Measurements from ENCODE around the gene SAP30BP. TPM values are rescaled to one million over a fixed set of nuclear protein-coding genes. Genes with fewer than 3 reads are reported as not detected.

The SAP30BP gene
- total RNA-seq, 2 donors from 2014 or later: 28.5 to 44.6 TPM

DNA sequence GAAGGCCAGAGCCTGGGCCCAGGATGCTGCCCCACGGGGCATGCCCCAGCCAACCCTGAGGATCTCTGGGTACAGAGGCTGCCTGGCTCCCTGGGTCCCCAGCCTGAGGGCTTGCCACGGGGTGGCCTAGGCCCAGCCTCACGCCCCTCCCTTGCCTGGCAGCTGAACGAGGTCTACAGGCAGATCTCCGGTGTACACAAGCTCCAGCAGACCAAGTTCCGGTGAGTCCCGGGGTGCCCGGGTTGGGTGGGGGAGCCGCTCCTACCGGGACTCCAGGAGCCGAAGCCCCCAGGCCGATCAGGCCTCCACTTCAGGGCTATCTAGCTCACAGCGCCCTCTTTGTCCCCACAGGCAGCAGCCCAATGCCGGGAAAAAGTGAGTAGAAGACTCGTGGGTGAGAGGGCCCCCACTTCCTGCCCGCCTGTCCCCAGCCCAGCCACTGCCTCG, 73.5 kb downstream of the SAP30BP start:
- TF ChIP-seq, protein P1, sequence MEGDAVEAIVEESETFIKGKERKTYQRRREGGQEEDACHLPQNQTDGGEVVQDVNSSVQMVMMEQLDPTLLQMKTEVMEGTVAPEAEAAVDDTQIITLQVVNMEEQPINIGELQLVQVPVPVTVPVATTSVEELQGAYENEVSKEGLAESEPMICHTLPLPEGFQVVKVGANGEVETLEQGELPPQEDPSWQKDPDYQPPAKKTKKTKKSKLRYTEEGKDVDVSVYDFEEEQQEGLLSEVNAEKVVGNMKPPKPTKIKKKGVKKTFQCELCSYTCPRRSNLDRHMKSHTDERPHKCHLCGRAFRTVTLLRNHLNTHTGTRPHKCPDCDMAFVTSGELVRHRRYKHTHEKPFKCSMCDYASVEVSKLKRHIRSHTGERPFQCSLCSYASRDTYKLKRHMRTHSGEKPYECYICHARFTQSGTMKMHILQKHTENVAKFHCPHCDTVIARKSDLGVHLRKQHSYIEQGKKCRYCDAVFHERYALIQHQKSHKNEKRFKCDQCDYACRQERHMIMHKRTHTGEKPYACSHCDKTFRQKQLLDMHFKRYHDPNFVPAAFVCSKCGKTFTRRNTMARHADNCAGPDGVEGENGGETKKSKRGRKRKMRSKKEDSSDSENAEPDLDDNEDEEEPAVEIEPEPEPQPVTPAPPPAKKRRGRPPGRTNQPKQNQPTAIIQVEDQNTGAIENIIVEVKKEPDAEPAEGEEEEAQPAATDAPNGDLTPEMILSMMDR (IDR thresholded peaks at IDR 0.05): no peak
- Histone ChIP-seq H3K4me3 (no peak overlapping the region), H3K36me3 (no peaks in the 10 kb centered on the region), H3K4me1 (peaks cover 0 to 6% of the 10 kb centered on the region in 2 donors), H3K9me3 (no peaks in the 10 kb centered on the region), H3K27me3 (no peaks in the 10 kb centered on the region), H3K27ac (no peak overlapping the region)
- DNase-seq (ENCODE audit: low spot score): no peak

DNA sequence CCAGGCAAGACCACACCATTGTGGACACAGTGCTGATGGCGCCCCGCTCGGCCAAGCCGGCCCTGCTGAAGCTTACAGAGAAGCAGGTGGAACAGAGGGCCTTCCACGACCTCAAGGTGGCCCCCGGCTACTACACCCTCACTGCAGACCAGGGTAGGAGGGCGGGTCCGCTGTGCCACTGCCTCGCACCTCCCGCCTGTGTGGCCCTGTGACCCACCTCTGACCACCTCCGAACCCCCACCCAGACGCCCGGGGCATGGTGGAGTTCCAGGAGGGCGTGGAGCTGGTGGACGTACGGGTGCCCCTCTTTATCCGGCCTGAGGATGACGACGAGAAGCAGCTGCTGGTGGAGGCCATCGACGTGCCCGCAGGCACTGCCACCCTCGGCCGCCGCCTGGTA, 75.2 kb downstream of the SAP30BP start:
- Histone ChIP-seq H3K27ac (no peak overlapping the region), H3K9me3 (no peaks in the 10 kb centered on the region), H3K36me3 (no peaks in the 10 kb centered on the region), H3K4me3 (no peak overlapping the region), H3K27me3 (no peaks in the 10 kb centered on the region), H3K4me1 (peaks cover 0 to 8% of the 10 kb centered on the region in 2 donors)
- DNase-seq (ENCODE audit: low spot score): no peak
- TF ChIP-seq, protein P1 (IDR thresholded peaks at IDR 0.05): no peak

DNA sequence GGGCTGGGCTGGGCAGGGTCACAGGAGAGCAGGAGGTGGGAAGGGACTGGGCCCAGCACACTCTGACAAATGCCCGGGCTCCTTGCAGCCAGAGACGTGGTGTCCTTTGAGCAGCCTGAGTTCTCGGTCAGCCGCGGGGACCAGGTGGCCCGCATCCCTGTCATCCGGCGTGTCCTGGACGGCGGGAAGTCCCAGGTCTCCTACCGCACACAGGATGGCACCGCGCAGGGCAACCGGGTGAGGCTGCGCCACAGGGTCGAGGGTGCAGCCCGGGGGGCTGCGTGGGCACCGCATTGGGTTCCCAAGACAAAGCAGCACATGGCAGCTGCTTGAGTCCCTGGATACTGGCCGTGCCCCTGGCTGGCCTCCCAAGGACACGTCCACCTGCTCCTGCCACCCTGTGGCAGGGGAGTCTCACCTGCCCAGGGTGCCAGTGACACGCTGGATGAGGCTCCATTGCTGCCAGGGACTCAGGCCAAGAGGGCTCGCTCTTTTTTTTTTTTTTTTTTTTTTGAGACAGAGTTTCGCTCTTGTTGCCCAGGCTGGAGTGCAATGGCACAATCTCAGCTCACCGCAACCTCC, 76.6 kb downstream of the SAP30BP start:
- Histone ChIP-seq H3K36me3 (no peaks in the 10 kb centered on the region), H3K4me1 (peaks cover 0 to 6% of the 10 kb centered on the region in 2 donors), H3K27me3 (no peaks in the 10 kb centered on the region), H3K9me3 (no peaks in the 10 kb centered on the region), H3K27ac (no peak overlapping the region), H3K4me3 (no peak overlapping the region)
- TF ChIP-seq, protein P1 (IDR thresholded peaks at IDR 0.05): no peak
- no peak for DNase-seq (ENCODE audit: low spot score)

DNA sequence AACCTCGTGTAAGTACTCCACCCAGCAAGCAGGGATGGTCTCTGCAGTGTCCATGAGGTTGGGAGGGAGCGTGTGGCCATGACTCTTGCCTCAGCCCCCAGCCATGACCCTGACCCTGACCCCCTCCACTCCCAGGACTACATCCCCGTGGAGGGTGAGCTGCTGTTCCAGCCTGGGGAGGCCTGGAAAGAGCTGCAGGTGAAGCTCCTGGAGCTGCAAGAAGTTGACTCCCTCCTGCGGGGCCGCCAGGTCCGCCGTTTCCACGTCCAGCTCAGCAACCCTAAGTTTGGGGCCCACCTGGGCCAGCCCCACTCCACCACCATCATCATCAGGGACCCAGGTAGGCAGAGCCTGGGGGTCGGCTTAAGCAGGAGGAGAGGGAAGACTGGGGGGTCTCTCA, 81.6 kb downstream of the SAP30BP start:
- Histone ChIP-seq H3K9me3 (no peaks in the 10 kb centered on the region), H3K27ac (no peak overlapping the region), H3K27me3 (no peaks in the 10 kb centered on the region), H3K4me1 (peaks cover 0 to 21% of the 10 kb centered on the region in 2 donors), H3K4me3 (no peak overlapping the region), H3K36me3 (no peaks in the 10 kb centered on the region)
- no peak for DNase-seq (ENCODE audit: low spot score)
- TF ChIP-seq, protein P1 (IDR thresholded peaks at IDR 0.05): no peak

DNA sequence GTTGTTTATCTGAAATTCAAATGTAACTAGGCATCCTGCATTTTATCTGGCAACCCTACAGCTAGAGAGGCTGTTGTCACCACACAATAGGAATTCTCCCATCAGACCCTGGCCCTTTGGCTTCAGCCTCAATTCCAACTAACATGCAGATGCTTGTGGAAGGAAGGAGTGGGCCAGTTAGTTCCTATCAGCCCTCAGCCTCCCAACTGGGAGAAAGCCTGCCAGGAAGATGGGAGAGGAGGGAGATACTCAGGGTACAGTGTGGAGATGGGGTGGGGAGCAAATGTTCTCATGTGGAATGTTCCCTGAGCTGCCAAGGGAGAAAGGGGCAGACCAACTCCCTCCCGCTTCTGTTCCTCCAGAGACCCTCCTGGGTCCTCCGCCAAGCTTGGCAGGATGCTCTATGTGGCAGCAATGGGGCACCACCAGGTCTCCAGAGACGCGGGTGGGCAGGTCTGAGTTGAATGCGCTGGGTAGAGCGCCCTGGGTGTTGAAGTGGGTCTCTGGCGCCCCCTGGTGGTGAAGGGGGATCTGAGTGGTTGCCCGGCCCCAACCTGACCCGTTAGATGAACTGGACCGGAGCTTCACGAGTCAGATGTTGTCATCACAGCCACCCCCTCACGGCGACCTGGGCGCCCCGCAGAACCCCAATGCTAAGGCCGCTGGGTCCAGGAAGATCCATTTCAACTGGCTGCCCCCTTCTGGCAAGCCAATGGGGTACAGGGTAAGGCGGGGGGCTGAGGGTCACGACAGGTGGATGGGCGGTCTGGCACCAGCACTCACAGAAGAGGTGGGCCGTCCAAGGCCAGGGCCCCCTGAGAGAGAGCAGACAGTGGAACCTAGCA, 82.6 kb downstream of the SAP30BP start:
- TF ChIP-seq, protein P1 (IDR thresholded peaks at IDR 0.05): peak; percentile 90 to 97
- no peaks in the 10 kb centered on the region for H3K36me3 ChIP-seq
- no peaks in the 10 kb centered on the region for H3K27me3 ChIP-seq
- H3K4me1 ChIP-seq: peaks cover 0 to 31% of the 10 kb centered on the region in 2 donors
- H3K4me3 ChIP-seq: no peak overlapping the region
- DNase-seq (ENCODE audit: low spot score): peak; percentile 91
- H3K27ac ChIP-seq: no peak overlapping the region
- H3K9me3 ChIP-seq: no peaks in the 10 kb centered on the region
